NCI-H82 treated with DMSO at 0.1 percent for 48 hours (cell line): ENCODE measurements around the gene ZNF611.
A peak's percentile ranks its signal among the peaks of the same experiment; 100 is the strongest.
"Not testable (repeated sequence)": the region's sequence is repeated elsewhere in the genome, so short reads cannot be mapped to it uniquely, and the experiment has no call there.

ENCODE experiments used
- DNase-seq: peaks from one replicate; lab custom pipeline; 2025; ENCODE audit not compliant: unreplicated experiment; lab: John Stamatoyannopoulos, UW

The ZNF611 gene

DNA sequence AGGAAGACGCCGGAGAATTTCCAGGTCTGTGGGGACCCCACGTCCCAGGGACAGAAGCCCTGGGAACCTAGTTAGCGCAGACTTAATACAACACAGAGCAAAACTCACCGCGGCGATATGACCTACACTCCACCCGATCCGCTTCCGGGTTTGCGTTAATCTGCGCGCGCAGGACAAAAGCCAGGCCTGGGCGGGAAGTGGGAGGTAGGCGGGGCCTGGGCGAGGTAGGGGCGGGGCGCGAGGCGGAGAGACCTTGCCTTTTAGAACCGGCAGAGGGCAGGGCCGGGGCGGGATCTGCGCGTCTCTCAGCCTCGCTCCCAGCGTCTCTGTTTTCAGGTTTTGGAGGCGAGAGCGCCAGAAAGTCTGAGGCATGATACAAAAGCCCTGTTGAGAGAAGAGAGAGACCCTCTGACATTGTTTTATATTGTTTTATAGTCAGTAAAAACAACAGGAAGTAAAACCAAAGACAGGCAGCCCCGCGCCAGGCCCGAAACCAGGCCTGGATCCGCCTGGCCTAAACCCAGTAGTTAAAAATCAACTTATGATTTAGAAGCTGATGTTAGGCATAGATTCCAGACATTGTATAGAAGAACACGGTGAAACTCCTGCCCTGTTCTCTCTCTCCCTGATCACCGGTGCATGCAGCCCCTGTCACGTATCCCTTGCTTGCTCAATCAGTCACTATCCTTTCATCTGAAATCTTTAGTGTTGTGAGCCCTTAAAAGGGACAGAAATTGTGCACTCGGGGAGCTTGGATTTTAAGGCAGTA lies at the start of gene ZNF611:
TSS of gene ZNF611 (minus strand) at position 152 of the 769 bp plus-strand sequence. CDS start 19,150 bp downstream, outside the sequence.
- peak; percentile 76 for DNase-seq

GRCh38 chr19:52782864-52783263 lies 48.0 kb upstream of the ZNF611 start:
- DNase-seq: not testable (repeated sequence)

- no peak for DNase-seq
These were observed 44.0 kb upstream of the ZNF611 start for GRCh38 chr19:52778811-52779210.

- not testable (repeated sequence) for DNase-seq
These were observed 21.6 kb upstream of the ZNF611 start for GRCh38 chr19:52756447-52756846.

GRCh38 chr19:52749780-52750179 lies 14.9 kb upstream of the ZNF611 start:
- DNase-seq: no peak

DNA sequence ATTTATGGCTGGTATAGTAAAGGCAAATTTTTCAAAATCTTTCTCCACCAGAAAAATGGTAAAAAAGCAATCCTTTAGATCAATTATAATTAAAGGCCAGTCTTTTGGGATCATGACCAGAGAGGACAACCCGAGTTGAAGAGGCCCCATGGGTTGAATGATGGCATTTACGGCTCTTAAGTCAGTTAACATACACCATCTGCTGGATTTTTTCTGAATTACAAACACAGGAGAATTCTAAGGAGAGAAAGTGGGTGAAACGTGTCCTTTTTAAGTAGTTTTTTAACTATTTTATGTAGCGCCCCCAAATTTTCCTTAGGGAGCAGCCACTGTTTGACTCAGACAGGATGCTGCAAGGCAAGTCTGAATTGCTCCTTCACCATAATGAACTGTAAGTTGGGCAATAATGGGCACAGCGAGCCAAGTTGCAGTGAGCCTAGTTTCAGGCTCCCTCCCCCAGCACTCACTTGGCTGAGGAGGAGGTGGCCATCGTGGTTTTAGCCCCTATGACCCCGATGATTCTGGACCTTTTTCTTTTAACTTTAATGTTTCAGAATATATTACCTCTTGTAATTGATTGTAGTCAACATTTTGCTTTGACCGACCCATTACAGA lies 13.6 kb upstream of the ZNF611 start:
- DNase-seq: no peak

DNA sequence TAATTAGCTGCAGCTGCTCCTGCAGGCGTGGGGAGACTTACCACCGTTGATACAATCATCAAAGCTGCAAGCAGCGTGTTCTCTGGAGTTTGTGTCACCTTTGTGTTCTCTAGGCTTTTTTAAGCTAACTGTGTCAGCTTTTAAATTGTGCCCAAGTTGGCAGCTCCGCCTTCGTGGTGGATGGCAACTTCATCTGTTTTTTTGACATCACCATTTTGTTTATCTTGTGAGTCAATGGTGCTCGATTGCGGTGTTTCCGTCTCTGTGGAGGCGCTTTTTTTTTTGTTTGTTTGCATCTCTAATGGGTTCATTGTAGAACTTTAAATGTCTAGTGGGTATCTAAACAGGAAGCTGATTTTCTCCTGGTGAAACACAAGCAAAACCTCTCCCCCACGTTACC lies 11.1 kb upstream of the ZNF611 start:
- DNase-seq: not testable (repeated sequence)

DNA sequence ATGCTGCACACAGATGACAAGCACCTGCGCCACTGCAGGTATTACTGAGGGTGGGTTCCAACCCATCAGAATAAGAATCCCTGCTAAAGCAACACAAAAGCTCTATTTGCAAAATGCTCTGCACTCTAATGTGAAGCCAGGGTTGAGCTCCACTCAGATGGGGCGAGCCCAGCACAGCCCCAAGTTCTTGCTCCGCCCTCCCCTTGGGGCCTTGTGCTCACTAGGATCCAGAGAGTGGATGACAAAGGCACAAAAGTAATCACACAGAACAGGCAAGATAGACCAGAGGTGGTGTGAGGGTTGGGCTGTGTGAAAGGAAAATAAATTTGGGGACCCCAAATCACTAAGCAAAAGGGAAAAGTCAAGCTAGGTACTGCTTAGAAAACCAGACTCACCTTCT lies 8.2 kb upstream of the ZNF611 start:
- DNase-seq: no peak

- no peak for DNase-seq
These were observed 7.7 kb upstream of the ZNF611 start for GRCh38 chr19:52742516-52742915.

DNA sequence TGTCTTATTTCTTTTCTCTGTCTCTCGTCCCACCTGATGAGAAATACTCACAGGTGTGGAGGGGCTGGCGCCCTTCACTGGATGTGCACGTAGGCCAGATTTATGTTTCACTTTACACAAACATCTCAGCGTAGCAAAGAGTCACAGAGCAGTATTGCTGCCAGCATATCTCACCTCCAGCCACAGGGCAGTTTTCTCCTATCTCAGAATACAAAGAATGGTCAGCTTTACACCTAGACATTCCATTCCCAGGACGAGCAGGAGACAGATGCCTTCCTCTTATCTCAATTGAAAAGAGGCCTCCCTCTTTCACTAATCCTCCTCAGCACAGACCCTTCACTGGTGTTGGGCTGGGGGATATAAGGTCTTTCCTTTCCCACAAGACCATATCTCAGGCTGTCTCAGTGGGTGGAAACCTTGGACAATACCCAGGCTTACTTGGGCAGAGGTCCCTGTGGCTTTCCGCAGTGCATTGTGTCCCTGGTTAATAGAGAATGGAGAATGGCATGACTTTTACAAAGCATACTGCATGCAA lies 7.2 kb upstream of the ZNF611 start:
- no peak for DNase-seq

DNA sequence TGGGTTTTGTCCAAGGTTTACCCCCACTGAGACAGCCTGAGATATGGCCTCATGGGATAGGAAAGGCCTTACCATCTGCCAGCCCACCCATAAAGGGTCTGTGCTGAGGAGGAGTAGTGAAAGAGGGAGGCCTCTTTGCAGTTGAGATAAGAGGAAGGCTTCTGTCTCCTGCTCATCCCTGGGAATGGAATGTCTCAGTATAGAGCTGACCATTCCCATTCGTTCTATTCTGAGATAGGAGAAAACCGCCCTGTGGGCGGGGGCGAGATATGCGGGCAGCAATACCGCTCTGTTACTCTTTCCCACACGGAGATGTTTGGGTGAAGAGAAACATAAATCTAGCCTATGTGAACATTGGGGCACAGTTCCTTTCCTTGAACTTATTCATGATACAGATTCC lies 6.5 kb upstream of the ZNF611 start:
- not testable (repeated sequence) for DNase-seq

DNA sequence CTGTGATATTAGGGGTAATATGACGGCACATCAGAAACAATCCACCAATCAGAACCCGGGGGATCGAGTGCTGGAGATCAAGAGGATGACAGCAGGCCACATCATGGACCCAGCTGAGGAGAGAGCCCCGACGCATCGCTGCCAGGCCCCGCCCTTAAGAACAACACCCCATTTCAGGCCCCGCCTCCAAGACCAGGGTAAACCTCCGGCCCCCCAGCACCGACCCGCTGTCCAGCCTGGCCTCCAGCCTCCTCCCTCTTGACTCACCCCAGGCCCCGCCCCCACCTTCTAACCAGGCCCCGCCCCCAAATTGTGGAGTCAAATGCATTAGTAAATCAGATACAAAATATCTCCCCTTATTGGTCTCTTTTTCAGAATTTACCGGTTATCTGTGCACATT lies 4.7 kb upstream of the ZNF611 start:
- no peak for DNase-seq

DNA sequence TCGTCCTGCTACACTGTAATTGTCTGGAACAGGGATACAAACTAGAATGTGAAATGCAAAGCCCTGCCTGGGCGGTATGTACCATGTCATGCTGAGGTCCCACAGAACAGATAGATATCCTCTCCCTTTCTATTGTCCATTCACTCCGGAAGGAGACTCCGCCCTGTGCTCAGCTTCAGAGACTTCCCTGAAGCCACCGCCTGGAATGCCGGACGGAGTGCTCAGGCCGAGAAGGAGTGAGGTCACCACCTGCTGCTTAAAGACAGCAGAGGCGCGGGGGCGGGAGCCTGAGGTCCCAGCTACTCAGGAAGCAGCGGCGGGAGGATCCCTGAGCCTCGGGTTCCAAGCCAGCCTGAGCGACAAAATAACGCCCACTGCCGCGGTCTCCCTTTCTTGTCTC lies 890 bp upstream of the ZNF611 start:
- no peak for DNase-seq

GRCh38 chr19:52734331-52734892 lies 432 bp downstream of the ZNF611 start:
- DNase-seq: no peak

DNA sequence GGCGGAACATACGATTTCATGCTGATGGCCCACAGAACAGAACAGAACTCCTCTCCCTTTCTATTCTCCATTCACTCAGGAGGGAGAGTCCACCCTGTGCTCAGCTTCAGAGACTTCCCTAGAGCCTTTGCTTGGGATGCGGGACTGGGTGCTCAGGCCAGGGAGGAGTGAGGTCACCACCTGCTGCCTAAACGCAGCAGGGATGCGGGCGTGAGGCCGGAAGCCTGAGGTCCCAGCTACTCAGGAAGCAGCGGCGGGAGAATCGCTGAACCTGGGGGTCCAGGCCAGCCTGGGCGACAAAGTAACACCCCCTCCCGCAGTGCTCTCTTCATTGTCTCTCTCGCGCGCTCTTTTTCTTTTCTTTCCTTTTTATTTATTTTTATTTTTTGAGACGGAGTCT lies 8.8 kb downstream of the ZNF611 start:
- not testable (repeated sequence) for DNase-seq

GRCh38 chr19:52725528-52725961 lies 9.3 kb downstream of the ZNF611 start:
- no peak for DNase-seq

GRCh38 chr19:52724701-52725514 lies 9.9 kb downstream of the ZNF611 start:
- DNase-seq: no peak

GRCh38 chr19:52723907-52724598 lies 10.8 kb downstream of the ZNF611 start:
- not testable (repeated sequence) for DNase-seq

DNA sequence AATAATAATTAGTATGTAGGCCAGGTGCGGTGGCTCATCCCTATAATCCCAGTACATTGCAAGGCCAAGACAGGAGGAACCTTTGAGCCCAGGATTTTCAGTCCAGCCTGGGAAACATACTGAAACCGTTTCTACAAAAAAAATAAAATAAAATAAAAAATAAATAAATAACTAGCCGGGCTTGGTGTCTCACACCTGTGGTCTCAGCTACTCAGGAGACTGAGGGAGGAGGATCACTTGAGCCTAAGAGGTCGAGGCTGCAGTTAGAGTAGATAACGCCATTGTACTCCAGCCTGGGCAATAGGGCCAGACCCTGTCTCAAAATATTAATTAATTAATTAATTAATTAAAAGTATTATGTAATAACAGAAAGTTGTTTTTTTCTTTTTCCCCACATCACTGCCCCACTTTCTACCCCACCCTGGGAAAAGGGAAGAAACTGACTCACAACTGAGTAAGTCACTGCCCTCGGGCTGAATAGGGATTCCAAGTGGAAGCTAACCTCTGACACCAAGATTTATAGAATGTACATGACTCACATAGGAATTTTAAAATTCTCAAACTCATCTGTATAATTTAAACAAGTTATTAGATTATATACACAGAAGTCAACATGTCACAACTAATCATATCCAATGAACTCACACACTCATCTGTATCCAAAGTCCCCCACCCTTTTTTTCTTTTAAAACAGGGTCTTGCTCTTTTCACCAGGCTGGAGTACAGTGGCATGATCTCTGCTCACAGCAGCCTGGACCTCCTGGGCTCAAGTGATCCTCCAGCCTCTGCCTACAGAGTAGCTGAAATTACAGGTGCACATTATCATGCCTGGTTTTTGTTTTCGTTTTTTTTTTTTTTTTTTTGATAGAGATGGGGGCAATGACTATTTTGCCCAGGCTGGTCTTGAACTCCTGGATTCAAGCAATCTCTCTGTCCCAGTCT lies 12.5 kb downstream of the ZNF611 start:
- DNase-seq: no peak
